PC-3 (cell line): ENCODE measurements around the gene F12.

Source experiments
- CTCF ChIP-seq: fragments of 300-600 bp; sonication (generic); conservative IDR thresholded peaks from 2 replicates; pipeline ENCODE4 v1.5.1; 2017; ENCODE audit warnings: antibody characterized with exemption, low read depth, mild to moderate bottlenecking, low read length
- EZH2 ChIP-seq: fragments of 300-600 bp; sonication (generic); IDR thresholded peaks from one replicate; pipeline ENCODE4 v1.6.1; 2017; ENCODE audit warnings: antibody characterized with exemption, mild to moderate bottlenecking, low read length; ENCODE audit not compliant: unreplicated experiment

- TF ChIP-seq CTCF, result no peak
- TF ChIP-seq EZH2, result no peak
Observed at GRCh38 chr5:177444106-177445051, 35.0 kb upstream of the F12 start.
